ENCODE measurements around the gene UHRF1.
"Not testable (repeated sequence)": the region's sequence is repeated elsewhere in the genome, so short reads cannot be mapped to it uniquely, and the experiment has no call there.

Gene UHRF1

GRCh38 chr19:4938461-4938860 lies 29.2 kb downstream of the UHRF1 start:
- DNase-seq: not testable (repeated sequence)

- DNase-seq: no peak
Observed at GRCh38 chr19:4939466-4939865, 30.2 kb downstream of the UHRF1 start.

GRCh38 chr19:4941638-4942169 lies 32.4 kb downstream of the UHRF1 start:
- DNase-seq: not testable (repeated sequence)

- DNase-seq: not testable (repeated sequence)
Observed at GRCh38 chr19:4950650-4951049, 41.3 kb downstream of the UHRF1 start.

GRCh38 chr19:4951656-4952055 lies 42.4 kb downstream of the UHRF1 start:
- no peak for DNase-seq

- DNase-seq: no peak
Observed at GRCh38 chr19:4952945-4953344, 43.6 kb downstream of the UHRF1 start.

GRCh38 chr19:4954320-4955149 lies 45.2 kb downstream of the UHRF1 start:
- DNase-seq: not testable (repeated sequence)

GRCh38 chr19:4955274-4955673 lies 46.0 kb downstream of the UHRF1 start:
- DNase-seq: no peak

GRCh38 chr19:4957981-4958380 lies 48.7 kb downstream of the UHRF1 start:
- no peak for DNase-seq

GRCh38 chr19:4962085-4962619 lies 52.9 kb downstream of the UHRF1 start:
- no peak for DNase-seq

GRCh38 chr19:4965061-4965460 lies 55.8 kb downstream of the UHRF1 start:
- DNase-seq: no peak

- no peak for DNase-seq
Observed at GRCh38 chr19:4966591-4966990, 57.3 kb downstream of the UHRF1 start.

- no peak for DNase-seq
Observed at GRCh38 chr19:4967738-4968461, 58.6 kb downstream of the UHRF1 start.

GRCh38 chr19:4968462-4969291 lies 59.4 kb downstream of the UHRF1 start, which contains the start of gene KDM4B:
Gene KDM4B (plus strand): TSS chr19:4969113. CDS start chr19:5032891, 63,778 bp downstream.
- peak; percentile 96 to 99 for DNase-seq

GRCh38 chr19:4969292-4969771 lies 60.0 kb downstream of the UHRF1 start:
- no peak for DNase-seq

- no peak for DNase-seq
Observed at GRCh38 chr19:4969772-4970531, 60.7 kb downstream of the UHRF1 start.

- DNase-seq: no peak
Observed at GRCh38 chr19:4970558-4971423, 61.5 kb downstream of the UHRF1 start.

GRCh38 chr19:4971424-4971793 lies 62.1 kb downstream of the UHRF1 start:
- DNase-seq: no peak

GRCh38 chr19:4971816-4972495 lies 62.7 kb downstream of the UHRF1 start:
- no peak for DNase-seq

All from cerebellar nuclear complex (tissue), 1 donor.